Measurements from ENCODE around the gene SUZ12. TPM values are rescaled to one million over a fixed set of nuclear protein-coding genes. Genes with fewer than 3 reads are reported as not detected.
"Not testable (repeated sequence)": the region's sequence is repeated elsewhere in the genome, so short reads cannot be mapped to it uniquely, and the experiment has no call there.

Gene SUZ12
- total RNA-seq, 1 donor from 2014 or later = 23.8 TPM

- Mint-ChIP-seq H3K36me3 (ENCODE audit: unreplicated experiment) (no peaks in the 10 kb centered on the region), H3K4me3 (ENCODE audit: unreplicated experiment) (no peak overlapping the region), H3K9me3 (ENCODE audit: unreplicated experiment) (no peaks in the 10 kb centered on the region), H3K27ac (ENCODE audit: unreplicated experiment) (no peak overlapping the region), H3K27me3 (ENCODE audit: unreplicated experiment) (no peaks in the 10 kb centered on the region), H3K4me1 (ENCODE audit: low read depth, unreplicated experiment) (no peaks in the 10 kb centered on the region)
- no peak for TF ChIP-seq CTCF (IDR thresholded peaks at IDR 0.05; ENCODE audit: partially characterized antibody, unreplicated experiment)
- no peak for DNase-seq
These were observed 29.4 kb upstream of the SUZ12 start for GRCh38 chr17:31907342-31907962.

DNA sequence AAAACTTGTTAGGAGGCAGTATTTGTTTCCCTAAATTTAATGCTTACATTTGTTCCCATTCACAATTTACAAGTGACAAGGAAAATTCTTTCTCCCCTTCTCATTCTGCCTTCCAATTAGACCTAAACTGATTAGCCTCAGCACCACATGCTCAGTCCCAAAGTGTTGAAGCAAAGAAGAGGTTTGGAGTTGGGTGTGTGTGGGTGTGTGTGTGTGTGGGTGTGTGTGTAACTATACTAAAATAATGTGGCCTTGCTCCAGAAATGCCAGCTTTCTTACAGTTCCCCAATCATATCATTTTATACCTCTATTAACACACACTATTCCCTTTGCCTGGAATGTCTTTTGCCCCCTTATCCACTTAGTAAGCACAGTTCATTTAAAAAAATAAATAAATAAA lies 28.4 kb upstream of the SUZ12 start:
- no peaks in the 10 kb centered on the region for H3K36me3 Mint-ChIP-seq (ENCODE audit: unreplicated experiment)
- H3K4me3 Mint-ChIP-seq (ENCODE audit: unreplicated experiment) = no peak overlapping the region
- no peak for DNase-seq
- H3K27me3 Mint-ChIP-seq (ENCODE audit: unreplicated experiment) = no peaks in the 10 kb centered on the region
- no peaks in the 10 kb centered on the region for H3K9me3 Mint-ChIP-seq (ENCODE audit: unreplicated experiment)
- H3K27ac Mint-ChIP-seq (ENCODE audit: unreplicated experiment) = no peak overlapping the region
- no peaks in the 10 kb centered on the region for H3K4me1 Mint-ChIP-seq (ENCODE audit: low read depth, unreplicated experiment)
- no peak for TF ChIP-seq CTCF (IDR thresholded peaks at IDR 0.05; ENCODE audit: partially characterized antibody, unreplicated experiment)

DNA sequence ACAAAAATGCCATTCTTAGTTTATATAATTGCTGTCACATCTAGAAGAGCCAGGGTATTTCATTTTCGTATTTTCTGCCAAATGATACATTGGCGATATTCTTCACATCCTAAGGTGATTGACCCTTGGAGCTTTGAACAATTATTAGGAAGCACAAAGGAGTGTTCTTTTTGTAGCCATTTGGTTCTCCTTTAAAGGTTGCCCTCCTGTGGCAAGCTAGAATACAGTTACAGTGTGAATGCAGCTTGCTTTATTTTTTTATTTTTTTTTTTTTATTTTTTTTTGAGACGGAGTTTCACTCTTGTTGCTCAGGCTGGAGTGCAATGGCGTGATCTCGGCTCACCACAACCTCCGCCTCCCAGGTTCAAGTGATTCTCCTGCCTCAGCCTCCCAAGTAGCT lies 24.1 kb upstream of the SUZ12 start:
- H3K27ac Mint-ChIP-seq (ENCODE audit: unreplicated experiment); H3K9me3 Mint-ChIP-seq (ENCODE audit: unreplicated experiment); H3K4me1 Mint-ChIP-seq (ENCODE audit: low read depth, unreplicated experiment); H3K27me3 Mint-ChIP-seq (ENCODE audit: unreplicated experiment); DNase-seq; H3K36me3 Mint-ChIP-seq (ENCODE audit: unreplicated experiment); H3K4me3 Mint-ChIP-seq (ENCODE audit: unreplicated experiment): not testable (repeated sequence)

DNA sequence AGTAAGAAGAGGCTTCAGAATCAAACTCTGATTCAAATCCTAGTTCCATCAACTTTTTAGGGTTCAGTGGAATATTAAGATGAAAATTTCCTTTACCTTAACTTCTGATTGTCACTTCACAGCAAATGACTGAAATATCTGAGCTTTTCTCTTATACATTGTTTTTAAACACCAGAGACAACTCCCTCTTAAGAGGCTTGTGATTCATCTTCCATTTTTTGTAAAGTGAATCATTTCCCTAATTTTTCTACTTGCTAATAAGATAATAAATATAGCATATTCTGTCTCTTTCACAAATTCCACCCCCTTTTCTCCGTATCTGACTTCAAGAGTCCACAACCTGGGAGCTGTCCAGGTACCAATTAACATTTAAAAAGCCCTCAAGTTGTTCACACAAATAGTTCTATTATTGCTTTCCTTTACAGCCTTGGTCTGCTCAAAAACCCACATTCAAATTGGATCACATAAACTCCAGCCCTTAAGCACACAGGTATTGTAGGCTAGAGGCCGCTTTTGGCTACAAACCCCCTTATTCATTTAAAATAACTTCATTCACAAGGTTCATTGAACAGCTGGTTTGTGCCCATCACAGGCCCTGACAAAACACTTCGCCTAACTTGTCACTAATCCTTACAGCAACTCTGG lies 21.2 kb upstream of the SUZ12 start:
- Mint-ChIP-seq H3K27ac (ENCODE audit: unreplicated experiment) (no peak overlapping the region), H3K4me3 (ENCODE audit: unreplicated experiment) (no peak overlapping the region), H3K4me1 (ENCODE audit: low read depth, unreplicated experiment) (no peaks in the 10 kb centered on the region), H3K36me3 (ENCODE audit: unreplicated experiment) (no peaks in the 10 kb centered on the region), H3K27me3 (ENCODE audit: unreplicated experiment) (peaks cover 4% of the 10 kb centered on the region), H3K9me3 (ENCODE audit: unreplicated experiment) (no peaks in the 10 kb centered on the region)
- TF ChIP-seq CTCF (IDR thresholded peaks at IDR 0.05; ENCODE audit: partially characterized antibody, unreplicated experiment) = no peak
- DNase-seq = no peak

DNA sequence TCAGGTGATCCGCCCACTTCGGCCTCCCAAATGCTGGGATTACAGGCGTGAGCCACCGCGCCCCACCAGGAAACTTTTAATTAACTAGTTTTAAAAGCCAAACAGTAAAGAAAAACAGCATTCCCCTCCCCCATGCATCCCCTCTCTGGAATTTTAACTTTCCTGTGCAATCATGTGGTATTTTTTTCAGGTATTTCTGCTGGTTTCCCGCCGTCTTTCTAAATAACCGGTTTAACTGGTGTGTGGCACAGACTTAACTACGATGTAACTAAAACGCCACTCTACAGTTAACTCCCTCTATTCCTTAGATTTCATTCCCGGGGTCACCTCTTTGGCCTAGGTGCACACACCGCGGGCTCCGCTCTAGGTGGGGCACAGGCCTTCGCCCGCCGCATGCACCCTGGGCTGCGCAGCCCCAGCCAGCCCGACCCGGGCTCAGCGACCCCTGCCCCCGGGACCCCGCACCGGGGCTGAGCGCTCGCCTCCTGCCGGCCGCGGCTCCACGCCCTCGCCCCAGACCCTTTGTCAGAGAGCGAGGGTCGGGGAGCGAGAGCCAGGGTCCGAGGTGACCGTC lies 20.2 kb upstream of the SUZ12 start:
- Mint-ChIP-seq H3K27me3 (ENCODE audit: unreplicated experiment) (peaks cover 4% of the 10 kb centered on the region), H3K9me3 (ENCODE audit: unreplicated experiment) (no peaks in the 10 kb centered on the region), H3K4me1 (ENCODE audit: low read depth, unreplicated experiment) (no peaks in the 10 kb centered on the region), H3K36me3 (ENCODE audit: unreplicated experiment) (no peaks in the 10 kb centered on the region), H3K27ac (ENCODE audit: unreplicated experiment) (no peak overlapping the region), H3K4me3 (ENCODE audit: unreplicated experiment) (no peak overlapping the region)
- DNase-seq = no peak
- TF ChIP-seq CTCF (IDR thresholded peaks at IDR 0.05; ENCODE audit: partially characterized antibody, unreplicated experiment) = no peak
